Activated CD4-positive, CD25-positive, alpha-beta regulatory T cell (primary cell): ENCODE measurements around the gene CKAP2L.
"Not testable (repeated sequence)": the region's sequence is repeated elsewhere in the genome, so short reads cannot be mapped to it uniquely, and the experiment has no call there.

Experiments
- DNase-seq, 4 experiments: peaks; one replicate each; lab custom pipeline; 2025; lab: John Stamatoyannopoulos, UW

CKAP2L gene

DNA sequence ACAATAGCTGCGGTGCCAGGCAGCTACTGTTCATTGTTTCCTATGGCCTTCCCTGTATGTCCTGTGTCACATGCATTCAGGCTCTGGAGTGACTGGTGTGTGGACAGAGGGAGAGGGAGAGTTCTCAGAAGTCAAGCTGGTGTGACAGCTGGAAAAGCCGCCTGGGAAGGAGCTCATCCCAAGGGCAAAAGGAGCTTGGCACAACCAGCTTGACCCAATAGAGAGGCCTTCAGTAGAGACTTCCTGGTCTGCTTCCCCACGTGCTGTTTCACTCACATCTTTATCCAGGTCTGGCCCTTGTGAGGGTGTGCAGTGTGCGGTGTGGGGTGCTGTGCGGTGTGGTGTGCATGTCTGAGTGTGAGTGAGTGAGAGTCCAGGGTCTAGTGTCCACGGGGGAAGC, 54.7 kb downstream of the CKAP2L start:
- DNase-seq, result no peak

DNA sequence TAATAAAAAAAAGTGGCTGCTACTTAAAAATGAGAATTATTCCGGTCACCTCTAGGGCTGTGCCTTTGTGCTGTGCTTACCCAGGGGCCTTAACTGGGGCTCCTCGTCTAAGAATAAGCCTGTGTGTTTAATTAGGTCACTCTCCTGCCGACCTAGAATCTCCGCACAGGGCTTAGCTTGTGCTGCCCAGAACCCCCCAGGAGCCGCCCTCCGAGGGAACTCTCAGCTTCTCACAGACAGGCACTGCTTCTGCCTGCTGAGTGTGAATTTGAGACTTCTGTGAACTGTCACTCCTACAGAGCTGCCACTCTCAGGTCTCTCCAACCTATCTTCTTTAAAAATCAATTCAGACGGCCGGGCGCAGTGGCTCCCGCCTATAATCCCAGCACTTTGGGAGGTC, 55.4 kb downstream of the CKAP2L start:
- no peak for DNase-seq

DNA sequence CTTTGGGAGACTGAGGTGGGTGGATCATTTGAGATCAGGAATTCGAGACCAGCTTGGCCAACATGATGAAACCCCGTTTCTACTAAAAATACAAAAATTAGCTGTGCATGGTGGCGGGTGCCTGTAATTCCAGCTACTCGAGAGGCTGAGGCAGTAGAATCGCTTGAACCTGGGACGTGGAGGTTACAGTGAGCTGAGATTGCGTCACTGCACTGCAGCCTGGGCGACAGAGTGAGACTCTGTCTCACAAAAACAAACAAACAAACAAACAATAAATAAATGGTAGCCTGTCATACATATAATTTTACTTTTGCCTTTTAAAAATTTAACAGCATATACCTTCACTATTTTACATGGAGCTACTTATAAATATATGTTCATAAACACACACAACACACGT, 57.5 kb downstream of the CKAP2L start:
- DNase-seq, result not testable (repeated sequence)

DNA sequence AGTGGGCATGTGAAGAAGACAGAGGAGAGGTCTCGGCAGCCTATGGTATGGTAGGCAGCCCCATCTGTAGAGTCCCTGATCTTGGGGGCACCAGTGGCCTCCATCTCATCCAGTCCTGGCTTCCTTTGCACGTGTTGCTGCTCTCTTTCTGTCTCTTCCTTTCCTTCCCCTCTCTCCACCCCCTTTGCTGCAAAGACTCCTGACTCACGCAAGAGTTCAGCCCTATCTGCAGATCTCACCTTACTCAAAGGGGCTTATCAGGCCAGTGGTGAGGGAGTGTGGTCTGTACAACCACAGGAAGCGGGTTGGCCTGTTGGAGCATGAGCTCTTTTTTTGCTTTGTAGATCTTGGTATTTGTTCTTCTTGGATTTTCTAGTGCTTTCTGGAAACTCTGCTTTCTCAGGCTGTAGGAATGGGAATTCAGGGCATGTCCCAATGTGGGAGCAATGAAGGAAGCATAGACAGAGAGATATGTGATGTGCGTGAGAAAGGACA, 58.2 kb downstream of the CKAP2L start:
- no peak for DNase-seq

DNA sequence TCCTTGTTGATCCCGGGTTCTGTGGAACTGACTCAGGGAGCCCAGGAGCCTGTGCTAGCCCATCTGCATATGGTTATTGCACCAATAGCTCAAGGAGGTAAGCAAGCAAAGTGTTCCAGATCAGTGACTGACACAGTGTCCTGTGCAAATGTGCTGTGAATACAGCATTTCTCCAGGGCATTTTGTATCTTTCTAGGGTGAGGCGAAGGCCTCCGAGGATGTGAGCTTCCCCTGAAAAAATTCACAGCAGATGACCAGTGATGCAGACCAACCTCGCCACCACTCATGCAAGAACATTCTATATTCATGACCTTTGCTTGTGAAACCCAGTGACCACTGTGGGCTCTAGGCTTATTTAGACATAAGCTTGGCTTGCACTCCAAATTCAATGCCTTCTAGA, 58.8 kb downstream of the CKAP2L start:
- no peak for DNase-seq

DNA sequence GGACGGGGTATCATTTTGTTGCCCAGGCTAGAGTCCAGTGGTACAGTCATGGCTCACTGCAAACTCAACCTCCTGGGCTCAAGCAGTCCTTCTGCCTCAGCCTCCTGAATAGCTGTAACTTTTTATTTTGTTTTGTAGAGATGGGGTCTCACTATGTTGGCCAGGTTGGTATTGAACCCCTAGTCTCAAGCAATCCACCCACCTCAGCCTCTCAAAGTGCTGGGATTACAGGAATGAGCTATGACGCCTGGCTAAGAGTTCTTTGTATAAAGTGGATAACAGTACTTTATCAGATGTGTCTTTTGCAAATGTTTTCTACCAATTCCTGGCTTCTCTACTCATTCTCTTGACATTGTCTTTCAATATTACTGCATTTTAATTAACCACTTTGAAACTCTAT, 60.7 kb downstream of the CKAP2L start:
- DNase-seq, result no peak

DNA sequence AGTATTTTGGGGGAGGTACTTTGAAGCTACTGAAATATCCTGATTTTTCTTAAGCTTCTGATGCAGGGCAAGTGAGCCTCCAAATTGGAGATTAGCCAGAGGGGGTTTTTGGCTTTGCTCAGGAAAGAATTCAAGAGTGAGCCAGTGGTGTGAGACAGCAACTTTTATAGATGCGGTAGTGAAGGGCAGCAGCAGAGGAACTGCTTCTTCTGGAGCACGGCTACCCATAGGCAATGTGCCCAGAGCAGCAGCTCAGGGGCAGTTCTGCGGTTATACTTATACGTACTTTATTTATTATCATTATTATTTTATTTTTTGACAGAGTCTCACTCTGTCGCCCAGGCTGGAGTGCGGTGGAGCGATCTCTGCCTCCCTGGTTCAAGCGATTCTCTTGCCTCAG, 63.4 kb downstream of the CKAP2L start:
- no peak for DNase-seq

DNA sequence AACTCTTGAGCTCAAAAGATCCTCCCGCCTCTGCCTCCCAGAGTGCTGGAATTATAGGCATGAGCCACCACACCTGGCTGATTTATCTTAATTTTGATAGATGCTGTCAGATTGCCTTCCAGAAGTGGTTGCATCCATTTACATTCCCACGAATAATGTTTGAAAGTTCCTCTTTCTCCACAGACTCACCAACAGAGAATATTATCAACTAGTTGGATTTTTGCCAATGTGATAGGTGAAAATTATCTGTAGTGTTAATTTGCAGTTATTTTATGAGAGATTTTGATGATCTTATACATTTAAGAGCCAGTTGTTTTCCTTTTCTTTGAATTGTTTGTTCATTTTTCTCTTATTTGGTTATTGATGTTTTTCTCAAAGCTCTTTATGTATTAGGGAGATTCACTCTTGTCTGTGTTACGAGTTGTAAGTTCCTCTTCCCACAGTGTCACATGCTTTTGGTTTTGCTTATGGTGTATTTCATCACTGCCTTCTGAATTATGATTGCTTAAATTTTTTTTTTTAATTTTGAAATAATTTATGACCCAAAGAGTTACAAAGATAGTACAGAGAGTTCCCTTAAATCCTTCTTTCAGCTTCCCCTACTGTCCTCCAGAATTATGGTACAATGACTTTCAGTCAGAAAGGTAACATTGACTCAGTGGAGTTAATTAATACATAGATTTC, 64.3 kb downstream of the CKAP2L start:
- DNase-seq, result no peak

DNA sequence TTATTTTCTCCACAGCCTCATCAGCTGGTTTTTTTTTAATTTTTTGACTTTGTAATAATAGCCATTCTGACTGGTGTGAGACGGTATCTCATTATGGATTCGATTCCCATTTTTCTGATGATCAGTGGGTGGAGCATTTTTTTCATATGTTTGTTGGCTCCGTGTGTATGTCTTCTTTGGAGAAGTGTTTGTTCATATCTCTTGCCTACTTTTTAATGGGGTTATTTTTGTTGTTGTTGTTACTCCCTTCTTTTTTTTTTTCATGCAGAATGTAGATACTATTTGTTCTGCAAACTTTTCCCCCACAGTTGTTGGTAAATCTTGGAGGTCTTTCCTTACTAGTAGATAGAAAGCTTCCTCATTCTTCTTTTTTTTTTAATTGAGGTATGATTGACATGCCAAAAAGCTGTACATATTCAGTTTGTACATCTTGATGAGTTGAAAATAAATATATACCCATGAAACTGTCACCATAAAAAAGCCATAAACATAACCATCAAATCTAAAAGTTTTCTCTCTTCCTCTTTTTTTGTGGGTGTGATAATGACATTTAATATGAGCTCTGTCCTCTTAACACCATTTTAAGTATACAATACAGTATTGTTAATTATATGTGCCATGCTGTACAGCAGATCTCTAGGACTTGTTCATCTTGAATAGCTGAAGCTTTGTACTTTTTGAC, 65.4 kb downstream of the CKAP2L start:
- no peak for DNase-seq

DNA sequence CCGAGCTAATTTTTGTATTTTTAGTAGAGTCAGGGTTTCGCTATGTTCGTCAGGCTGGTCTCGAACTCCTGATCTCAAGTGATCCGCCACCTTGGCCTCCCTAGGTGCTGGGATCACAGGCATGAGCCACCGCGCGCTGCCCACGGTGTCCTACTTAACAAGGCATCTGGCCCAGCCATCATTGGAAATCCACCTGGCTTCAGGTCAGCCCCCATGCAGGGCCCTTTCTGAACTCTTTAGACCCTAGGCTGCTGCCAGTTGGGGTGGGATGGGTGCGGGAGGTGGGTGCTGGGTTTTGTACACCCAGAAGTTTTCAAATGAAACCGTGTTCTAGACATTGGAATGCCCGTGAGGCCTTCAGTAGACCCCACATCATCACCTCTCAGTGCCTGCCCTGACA, 70.2 kb downstream of the CKAP2L start:
- DNase-seq, result no peak

DNA sequence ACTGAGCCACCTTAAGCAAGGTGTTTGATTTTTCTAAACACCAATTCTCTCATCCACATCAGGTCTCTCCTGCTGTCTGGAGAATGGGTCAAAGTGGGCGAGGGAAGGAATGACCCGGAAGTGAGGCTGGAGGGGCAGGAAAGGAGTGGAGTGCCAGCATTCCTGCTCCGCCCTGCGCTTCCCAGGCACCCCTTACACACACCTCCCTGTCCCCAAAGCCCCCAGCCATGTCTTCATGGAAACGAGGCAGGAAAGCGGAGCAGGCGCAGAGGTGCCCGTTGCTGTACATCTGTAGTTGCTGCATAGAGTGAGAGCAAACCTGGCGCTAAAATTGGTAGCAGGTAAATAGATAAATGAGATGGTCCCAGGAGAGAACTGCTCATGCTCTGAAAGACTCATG, 70.8 kb downstream of the CKAP2L start:
- no peak for DNase-seq

DNA sequence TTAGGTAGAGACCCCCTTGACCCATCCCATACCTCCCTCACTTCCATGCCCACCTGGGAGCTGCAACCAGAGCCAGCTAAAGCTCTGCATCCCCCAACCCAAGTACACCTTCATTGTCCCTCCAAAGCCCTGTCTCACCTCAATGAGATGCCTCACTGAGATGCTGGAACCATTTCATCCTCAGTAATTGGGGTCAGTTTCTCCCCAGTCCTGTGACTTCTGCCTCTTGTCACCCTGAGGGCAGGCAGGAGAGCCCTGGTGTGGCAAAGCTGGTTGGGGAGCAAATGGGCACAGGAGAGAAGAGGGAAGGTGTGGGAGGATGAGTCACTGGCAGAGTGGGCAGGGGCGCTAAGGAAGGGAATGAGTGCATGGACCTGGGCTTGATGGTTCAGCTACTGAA, 71.5 kb downstream of the CKAP2L start:
- DNase-seq, result no peak

DNA sequence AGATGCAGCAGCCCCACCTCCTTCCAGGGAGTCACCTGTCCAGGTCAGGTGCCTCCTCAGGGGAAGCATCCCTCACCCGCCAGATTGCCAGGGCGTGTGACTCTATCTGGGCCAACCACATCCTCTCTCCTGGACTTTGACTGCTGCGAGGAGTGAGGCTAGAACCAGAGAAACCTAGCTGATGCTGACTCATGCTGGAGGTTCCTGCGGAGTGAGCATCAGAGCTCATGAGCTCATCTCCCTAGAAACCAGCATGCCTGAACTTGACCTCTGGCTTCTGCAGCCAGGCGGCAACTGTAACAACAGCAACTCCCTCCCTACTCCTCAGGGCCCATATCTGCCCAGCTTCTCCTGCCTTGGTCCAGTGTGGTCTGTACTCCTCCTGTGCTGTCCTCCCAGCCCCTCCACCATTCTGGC, 71.9 kb downstream of the CKAP2L start:
- no peak for DNase-seq

DNA sequence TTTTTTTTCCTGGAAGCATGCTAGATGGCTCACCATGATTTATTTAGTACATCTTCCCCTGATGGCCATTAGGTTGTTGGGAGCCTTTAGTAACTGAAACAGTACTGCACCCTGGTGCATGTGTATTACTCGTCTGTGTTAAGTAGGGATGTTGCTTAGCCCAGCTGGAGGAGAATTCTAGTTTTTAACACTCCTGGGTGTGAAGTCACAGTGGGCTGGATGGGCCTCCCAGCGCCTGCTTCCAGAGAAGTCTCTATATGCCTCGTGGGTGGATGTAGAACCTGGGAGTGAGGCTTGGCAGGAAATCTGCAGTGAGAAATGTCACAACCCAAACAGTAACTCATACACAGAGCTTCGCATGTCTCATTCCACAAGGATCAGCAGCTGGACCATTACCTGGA, 72.5 kb downstream of the CKAP2L start:
- no peak for DNase-seq

DNA sequence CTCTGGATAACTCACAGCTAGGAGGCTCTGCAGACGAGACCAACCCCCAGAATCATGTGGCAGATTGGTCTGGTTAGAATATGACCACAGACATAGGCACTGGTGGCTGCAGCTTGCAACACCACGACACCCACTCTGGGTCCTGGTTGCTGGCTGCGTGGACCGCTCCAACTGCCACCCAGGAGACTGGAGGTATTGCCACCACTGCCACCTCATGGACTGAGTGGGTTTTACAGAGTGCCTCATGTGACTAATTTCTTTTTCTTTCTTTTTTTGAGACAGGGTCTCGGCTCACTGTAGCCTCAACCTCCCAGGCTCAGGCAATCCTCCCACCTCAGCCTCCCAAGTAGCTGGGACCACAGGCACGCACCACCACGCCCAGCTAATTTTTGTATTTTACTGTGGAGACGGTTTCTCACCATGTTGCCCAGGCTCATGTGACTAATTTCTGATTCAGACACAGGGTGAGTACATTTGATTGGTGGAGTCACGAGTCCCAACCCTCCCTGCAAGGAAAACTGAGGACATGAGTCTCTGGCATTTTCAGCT, 73.5 kb downstream of the CKAP2L start:
- peak in 3 of 4 experiments; percentile 8 to 43 (median 37) for DNase-seq

DNA sequence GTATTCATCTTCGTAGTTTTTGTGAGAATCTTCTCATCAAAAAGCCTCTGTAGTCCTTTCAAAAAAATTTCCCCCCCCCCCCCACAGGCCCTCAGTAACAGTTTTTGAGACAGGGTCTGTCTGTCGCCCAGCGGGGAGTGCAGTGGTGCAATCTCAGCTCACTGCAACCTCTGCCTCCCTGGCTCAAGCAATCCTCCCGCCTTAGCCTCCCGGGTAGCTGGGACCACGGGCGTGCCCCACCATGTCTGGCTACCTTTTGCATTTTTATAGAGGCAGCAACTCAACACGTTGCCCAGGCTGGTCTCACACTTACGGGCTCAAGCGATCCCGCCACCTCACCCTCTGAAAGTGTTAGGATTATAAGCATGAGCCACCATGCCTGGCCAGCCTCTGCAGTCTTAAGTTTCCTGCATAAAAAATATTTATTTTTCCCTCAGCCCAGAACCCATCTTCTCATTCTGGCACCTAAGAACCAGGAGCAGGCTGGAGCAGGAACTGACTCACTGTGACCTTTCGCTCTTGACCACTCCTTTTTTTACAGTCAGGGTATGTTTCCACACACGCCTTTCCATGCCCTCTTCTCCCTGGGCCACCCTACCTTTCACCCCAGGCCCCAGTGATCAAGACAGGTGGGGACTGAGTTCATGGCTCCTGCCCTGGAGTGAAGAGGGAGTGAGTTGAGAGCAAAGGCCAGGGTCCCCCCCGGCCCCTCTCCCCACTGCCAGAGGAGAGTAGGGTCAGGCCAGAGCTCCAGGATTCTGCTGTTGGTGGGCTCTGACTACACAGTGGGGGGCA, 76.1 kb downstream of the CKAP2L start:
- DNase-seq, result no peak

DNA sequence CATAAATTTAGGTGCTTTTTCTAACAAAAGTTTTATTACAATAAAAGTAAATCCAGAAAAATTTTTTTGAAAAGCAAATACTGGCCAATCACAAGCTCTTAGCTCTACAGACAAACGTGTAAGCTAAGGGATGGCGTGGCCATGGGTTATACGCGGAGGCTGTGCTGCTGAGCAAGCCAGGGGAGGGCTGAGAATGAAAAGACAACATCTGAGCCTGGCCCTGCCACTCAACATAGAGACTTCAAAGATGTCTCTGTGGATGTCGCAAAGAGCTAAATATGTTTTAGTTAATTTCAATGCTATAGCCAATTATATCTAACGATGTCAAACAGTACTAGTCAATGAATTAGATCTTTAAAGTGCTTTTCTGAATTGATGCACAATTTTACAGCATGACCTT, 76.9 kb downstream of the CKAP2L start:
- DNase-seq, result no peak
